Endothelial cell (in vitro differentiated cells): ENCODE results near the gene MCOLN2. TPM values are rescaled to one million over a fixed set of nuclear protein-coding genes. Genes with fewer than 3 reads are reported as not detected.

ENCODE experiments used
- DNase-seq: peaks from one replicate; pipeline ENCODE4 v3.0.0; 2021; ENCODE audit warnings: low spot score
- H3K27ac Mint-ChIP-seq: one replicate; pipeline ENCODE4 v1.8.0; 2021; ENCODE audit warnings: mixed read lengths, inconsistent platforms; ENCODE audit not compliant: unreplicated experiment
- H3K27me3 Mint-ChIP-seq: one replicate; pipeline ENCODE4 v1.8.0; 2021; ENCODE audit warnings: mild to moderate bottlenecking, moderate library complexity, mixed read lengths, inconsistent platforms; ENCODE audit not compliant: unreplicated experiment
- H3K36me3 Mint-ChIP-seq: one replicate; pipeline ENCODE4 v1.8.0; 2021; ENCODE audit warnings: mild to moderate bottlenecking, low read depth, mixed read lengths, inconsistent platforms; ENCODE audit not compliant: unreplicated experiment
- H3K4me1 Mint-ChIP-seq: one replicate; pipeline ENCODE4 v1.8.0; 2021; ENCODE audit warnings: mild to moderate bottlenecking, mixed read lengths, inconsistent platforms; ENCODE audit not compliant: unreplicated experiment
- H3K4me3 Mint-ChIP-seq: one replicate; pipeline ENCODE4 v1.8.0; 2021; ENCODE audit warnings: mild to moderate bottlenecking, mixed read lengths, inconsistent platforms; ENCODE audit not compliant: unreplicated experiment
- H3K9me3 Mint-ChIP-seq: one replicate; pipeline ENCODE4 v1.8.0; 2021; ENCODE audit warnings: mixed read lengths, inconsistent platforms; ENCODE audit not compliant: unreplicated experiment
- total RNA-seq: library from RNA; stranded (reverse); fragmentation: NEBNext Ultra II Directional; extraction: Animal tissue kit (Norgen Biotek cat#: 25700); gene quantifications from one replicate; pipeline ENCODE4 v1.2.1, GENCODE V29; 2021; ENCODE audit not compliant: unreplicated experiment
- TF ChIP-seq, protein P1 (sequence below): fragments of 200-600 bp; sonication (generic); IDR thresholded peaks from one replicate; pipeline ENCODE4 v1.5.0; 2021; ENCODE audit warnings: antibody characterized with exemption; ENCODE audit not compliant: unreplicated experiment

The MCOLN2 gene
- total RNA-seq, 1 donor from 2014 or later: 0.64 TPM

DNA sequence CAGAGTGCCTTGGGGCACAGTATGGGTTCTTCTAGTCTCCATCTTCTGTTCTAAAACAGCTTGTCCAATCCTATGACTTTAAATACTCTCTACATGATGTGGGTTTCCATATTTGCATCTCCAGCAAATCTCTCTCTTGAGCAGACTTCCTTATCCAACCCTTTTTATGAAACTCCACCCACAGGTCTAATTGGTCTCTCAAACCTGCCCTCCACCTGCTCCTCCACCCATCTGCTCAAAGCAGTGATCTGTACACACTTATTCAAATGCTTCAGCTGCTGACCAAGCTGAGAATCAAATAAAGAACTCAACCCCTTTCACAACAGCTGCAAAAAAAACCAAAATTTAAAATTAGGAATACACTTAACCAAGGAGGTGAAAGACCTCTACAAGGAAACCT is 11.5 kb downstream of the MCOLN2 start:
- H3K27me3 Mint-ChIP-seq: peaks cover 2% of the 10 kb centered on the region
- no peak overlapping the region for H3K27ac Mint-ChIP-seq
- no peaks in the 10 kb centered on the region for H3K9me3 Mint-ChIP-seq
- H3K4me3 Mint-ChIP-seq: no peak overlapping the region
- no peak for DNase-seq
- H3K36me3 Mint-ChIP-seq: no peaks in the 10 kb centered on the region
- H3K4me1 Mint-ChIP-seq: peaks cover 13% of the 10 kb centered on the region
- TF ChIP-seq, protein P1, sequence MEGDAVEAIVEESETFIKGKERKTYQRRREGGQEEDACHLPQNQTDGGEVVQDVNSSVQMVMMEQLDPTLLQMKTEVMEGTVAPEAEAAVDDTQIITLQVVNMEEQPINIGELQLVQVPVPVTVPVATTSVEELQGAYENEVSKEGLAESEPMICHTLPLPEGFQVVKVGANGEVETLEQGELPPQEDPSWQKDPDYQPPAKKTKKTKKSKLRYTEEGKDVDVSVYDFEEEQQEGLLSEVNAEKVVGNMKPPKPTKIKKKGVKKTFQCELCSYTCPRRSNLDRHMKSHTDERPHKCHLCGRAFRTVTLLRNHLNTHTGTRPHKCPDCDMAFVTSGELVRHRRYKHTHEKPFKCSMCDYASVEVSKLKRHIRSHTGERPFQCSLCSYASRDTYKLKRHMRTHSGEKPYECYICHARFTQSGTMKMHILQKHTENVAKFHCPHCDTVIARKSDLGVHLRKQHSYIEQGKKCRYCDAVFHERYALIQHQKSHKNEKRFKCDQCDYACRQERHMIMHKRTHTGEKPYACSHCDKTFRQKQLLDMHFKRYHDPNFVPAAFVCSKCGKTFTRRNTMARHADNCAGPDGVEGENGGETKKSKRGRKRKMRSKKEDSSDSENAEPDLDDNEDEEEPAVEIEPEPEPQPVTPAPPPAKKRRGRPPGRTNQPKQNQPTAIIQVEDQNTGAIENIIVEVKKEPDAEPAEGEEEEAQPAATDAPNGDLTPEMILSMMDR: no peak

DNA sequence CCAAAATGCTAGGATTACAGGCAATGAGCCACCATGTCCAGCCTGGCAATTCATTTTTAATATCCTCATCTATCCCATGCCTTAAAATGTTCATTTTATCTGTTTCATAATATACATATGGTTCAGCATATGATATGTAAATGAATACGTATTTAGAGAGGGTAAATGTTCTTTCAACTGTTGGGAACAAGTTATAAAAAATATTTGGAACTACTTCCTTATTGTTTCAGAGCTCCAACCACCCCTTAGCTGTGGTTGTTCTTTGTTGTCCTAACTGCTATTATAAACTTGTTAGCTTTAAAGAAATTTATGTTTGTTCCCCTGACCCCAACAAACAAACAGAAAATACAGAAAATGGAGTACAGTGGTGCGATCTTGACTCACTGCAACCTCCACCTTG is 14.5 kb downstream of the MCOLN2 start:
- Mint-ChIP-seq H3K27ac (no peak overlapping the region), H3K27me3 (no peaks in the 10 kb centered on the region), H3K36me3 (no peaks in the 10 kb centered on the region), H3K4me3 (no peak overlapping the region), H3K4me1 (peaks cover 6% of the 10 kb centered on the region), H3K9me3 (no peaks in the 10 kb centered on the region)
- TF ChIP-seq, protein P1: no peak
- no peak for DNase-seq

DNA sequence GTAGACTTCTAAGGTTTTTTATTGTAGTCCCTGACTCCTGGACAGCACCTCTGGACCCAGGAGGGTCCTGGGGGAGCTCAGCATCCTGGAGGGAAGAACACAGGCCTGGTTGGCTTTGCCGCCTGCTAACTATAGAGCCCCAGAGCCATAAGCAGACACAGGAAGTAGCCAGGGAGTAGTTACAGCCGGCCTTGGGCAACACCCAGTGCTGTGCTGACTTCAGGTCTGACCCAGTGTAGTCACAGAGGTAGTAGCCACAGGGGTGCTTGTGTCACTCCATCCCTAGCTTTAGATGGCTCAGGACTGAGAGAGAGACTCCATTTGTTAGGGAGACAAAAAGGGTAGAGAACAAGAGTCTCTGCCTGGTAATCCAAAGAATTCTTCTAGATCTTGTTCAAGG is 21.9 kb downstream of the MCOLN2 start:
- no peak overlapping the region for H3K4me3 Mint-ChIP-seq
- TF ChIP-seq, protein P1: no peak
- H3K36me3 Mint-ChIP-seq: no peaks in the 10 kb centered on the region
- peaks cover 5% of the 10 kb centered on the region for H3K4me1 Mint-ChIP-seq
- no peaks in the 10 kb centered on the region for H3K9me3 Mint-ChIP-seq
- no peak for DNase-seq
- no peaks in the 10 kb centered on the region for H3K27me3 Mint-ChIP-seq
- H3K27ac Mint-ChIP-seq: no peak overlapping the region

DNA sequence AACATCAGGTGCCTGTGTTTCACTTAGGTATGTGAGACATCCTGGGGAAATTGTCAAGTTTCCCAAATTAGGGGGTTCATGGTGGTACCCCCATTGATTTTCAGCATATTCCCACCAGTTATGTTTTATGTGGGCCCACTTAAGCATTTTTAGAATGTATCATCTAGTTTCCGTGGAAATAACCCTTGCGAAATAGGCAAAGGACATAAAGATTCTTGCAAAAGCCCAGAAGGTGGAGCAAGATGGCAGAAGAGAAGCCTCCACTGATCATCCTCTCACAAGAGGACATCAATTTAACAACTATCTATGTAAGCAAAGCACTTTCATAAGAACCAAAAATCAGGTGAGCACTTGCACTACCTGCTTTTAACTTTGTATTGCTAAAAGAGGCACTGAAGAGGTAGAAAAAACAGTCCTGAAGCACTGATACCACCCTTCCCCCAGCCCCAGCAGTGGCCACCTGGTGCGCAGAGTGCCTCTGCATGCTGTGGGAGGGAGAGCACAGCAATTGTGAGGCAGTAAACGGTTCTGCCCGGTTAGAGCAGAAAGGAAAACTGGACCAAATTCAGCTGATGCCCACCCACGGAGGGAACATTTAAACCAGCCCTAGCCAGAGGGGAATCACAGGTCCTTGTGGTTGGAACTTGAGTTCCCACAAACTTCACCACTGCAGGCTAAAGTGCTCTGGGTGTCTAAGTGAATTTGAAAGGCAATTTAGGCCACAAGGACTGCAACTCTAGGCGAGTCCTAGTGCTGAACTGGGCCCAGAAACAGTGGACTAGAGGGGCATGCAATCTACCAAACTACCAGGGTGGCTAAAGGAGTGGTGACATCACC is 23.2 kb downstream of the MCOLN2 start:
- H3K27ac Mint-ChIP-seq: no peak overlapping the region
- TF ChIP-seq, protein P1: no peak
- H3K4me3 Mint-ChIP-seq: no peak overlapping the region
- H3K36me3 Mint-ChIP-seq: no peaks in the 10 kb centered on the region
- no peak for DNase-seq
- H3K9me3 Mint-ChIP-seq: no peaks in the 10 kb centered on the region
- H3K27me3 Mint-ChIP-seq: no peaks in the 10 kb centered on the region
- H3K4me1 Mint-ChIP-seq: peaks cover 5% of the 10 kb centered on the region

DNA sequence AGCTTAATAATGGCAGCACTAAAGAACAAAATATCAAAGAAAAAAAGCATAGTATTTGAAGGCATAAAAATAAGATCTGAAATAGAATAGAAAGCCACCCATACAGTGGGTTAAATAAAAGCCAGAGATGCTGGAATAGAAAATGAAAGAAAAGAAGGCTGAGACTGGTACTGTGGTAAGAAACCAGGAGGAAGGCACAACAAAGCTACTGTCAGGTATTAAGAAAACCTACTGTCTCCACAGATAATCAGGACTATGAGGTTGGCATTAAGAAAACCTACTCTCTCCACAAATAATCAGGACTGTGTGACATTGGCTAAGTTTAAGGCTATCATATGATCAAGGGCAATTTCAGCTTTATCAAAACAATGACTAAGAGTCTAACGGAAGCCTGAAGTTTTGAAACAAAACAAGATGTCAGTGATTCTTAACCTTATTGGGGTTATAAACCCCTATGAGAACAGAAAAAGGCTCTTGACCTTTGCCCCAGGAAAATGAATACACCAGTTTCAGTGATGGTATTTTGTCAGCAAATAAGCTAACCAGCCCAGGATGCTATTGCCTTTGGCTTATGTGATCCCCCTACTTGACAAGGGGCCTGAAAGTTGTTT is 24.4 kb downstream of the MCOLN2 start:
- H3K4me1 Mint-ChIP-seq: peaks cover 5% of the 10 kb centered on the region
- H3K9me3 Mint-ChIP-seq: no peaks in the 10 kb centered on the region
- no peak overlapping the region for H3K4me3 Mint-ChIP-seq
- H3K27ac Mint-ChIP-seq: no peak overlapping the region
- TF ChIP-seq, protein P1: no peak
- no peak for DNase-seq
- H3K36me3 Mint-ChIP-seq: no peaks in the 10 kb centered on the region
- no peaks in the 10 kb centered on the region for H3K27me3 Mint-ChIP-seq
